ENCODE results near the gene XRCC1. TPM values are rescaled to one million over a fixed set of nuclear protein-coding genes. Genes with fewer than 3 reads are reported as not detected.

Gene XRCC1
- total RNA-seq, 3 donors from 2014 or later, result 21.0 to 30.6 (median 29.0) TPM

Other genes with a start within 250 kb of the XRCC1 start
- under 1 TPM; 0.29 to 0.33 (median 0.32) TPM for gene CD177, start 221.8 kb downstream of the XRCC1 start, total RNA-seq
- not detected for gene TEX101, start 160.6 kb downstream of the XRCC1 start, total RNA-seq
- gene LYPD3, start 109.9 kb downstream of the XRCC1 start, total RNA-seq, result 10 to 100 TPM in 1 of 3 donors, 1 to 10 TPM in 1, not detected in 1; 5.2 to 17.6 TPM
- gene PHLDB3, start 70.8 kb downstream of the XRCC1 start, total RNA-seq, result 10 to 100 TPM in 2 of 3 donors, 1 to 10 TPM in 1; 7.5 to 19.5 (median 15.1) TPM
- gene ETHE1, start 48.3 kb downstream of the XRCC1 start, total RNA-seq, result 10 to 100 TPM; 41.6 to 70.1 (median 59.4) TPM
- under 1 TPM; 0.59 to 0.98 (median 0.64) TPM for gene ZNF575, start 42.3 kb downstream of the XRCC1 start, total RNA-seq
- gene PINLYP, start 274 bp upstream of the XRCC1 start, total RNA-seq, result 10 to 100 TPM in 1 of 3 donors, 1 to 10 TPM in 2; 4.5 to 12.5 (median 6.9) TPM
- 10 to 100 TPM; 14.9 to 17.4 (median 16.1) TPM for gene IRGQ, start 20.6 kb upstream of the XRCC1 start, total RNA-seq
- gene ZNF576, start 21.1 kb upstream of the XRCC1 start, total RNA-seq, result 10 to 100 TPM; 14.2 to 18.0 (median 14.8) TPM
- gene SRRM5, start 36.6 kb upstream of the XRCC1 start, total RNA-seq, result 1 to 10 TPM in 1 of 3 donors, under 1 TPM in 2; 0.32 to 1.6 (median 0.33) TPM
- 10 to 100 TPM; 24.7 to 31.1 (median 28.2) TPM for gene ZNF428, start 44.1 kb upstream of the XRCC1 start, total RNA-seq
- gene CADM4, start 64.3 kb upstream of the XRCC1 start, total RNA-seq, result 10 to 100 TPM in 2 of 3 donors, 1 to 10 TPM in 1; 2.1 to 20.8 (median 18.0) TPM
- gene PLAUR, start 94.6 kb upstream of the XRCC1 start, total RNA-seq, result 10 to 100 TPM; 13.3 to 61.0 (median 21.3) TPM
- not detected for gene IRGC, start 140.5 kb upstream of the XRCC1 start, total RNA-seq
- 10 to 100 TPM; 10.6 to 29.9 (median 20.6) TPM for gene SMG9, start 179.4 kb upstream of the XRCC1 start, total RNA-seq
- gene KCNN4, start 205.4 kb upstream of the XRCC1 start, total RNA-seq, result 10 to 100 TPM in 2 of 3 donors, 1 to 10 TPM in 1; 1.9 to 61.9 (median 28.2) TPM
- gene LYPD5, start 226.9 kb upstream of the XRCC1 start, total RNA-seq, result 1 to 10 TPM in 2 of 3 donors, under 1 TPM in 1; 0.48 to 7.2 (median 6.2) TPM

Data from breast epithelium (tissue), 3 donors.